OCI-M1 (cell line): Measurements from ENCODE around the gene EIF2AK3.
"Not testable (repeated sequence)": the region's sequence is repeated elsewhere in the genome, so short reads cannot be mapped to it uniquely, and the experiment has no call there.

ENCODE experiments used
- DNase-seq: peaks from one replicate; lab custom pipeline; 2025; lab: John Stamatoyannopoulos, UW

The EIF2AK3 gene

DNA sequence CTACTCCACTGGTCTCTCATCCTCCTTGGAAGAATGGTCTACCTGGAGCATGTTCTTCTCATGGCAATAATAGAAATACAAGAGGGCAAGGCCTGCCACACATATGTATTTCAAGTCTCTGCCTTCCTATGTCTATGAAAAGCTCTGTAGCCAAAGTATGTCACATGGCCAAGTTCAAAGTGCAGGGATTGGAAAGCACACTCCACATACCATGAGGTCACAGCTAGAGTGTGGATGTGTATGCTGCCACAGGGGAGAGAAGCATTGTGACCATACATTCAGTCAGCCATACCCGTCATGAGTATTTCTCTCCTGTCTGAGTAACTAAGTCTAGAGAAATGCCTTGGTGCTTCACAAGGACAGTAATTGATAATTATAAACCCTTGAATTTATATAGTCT lies 8.8 kb upstream of the EIF2AK3 start:
- DNase-seq, result no peak

DNA sequence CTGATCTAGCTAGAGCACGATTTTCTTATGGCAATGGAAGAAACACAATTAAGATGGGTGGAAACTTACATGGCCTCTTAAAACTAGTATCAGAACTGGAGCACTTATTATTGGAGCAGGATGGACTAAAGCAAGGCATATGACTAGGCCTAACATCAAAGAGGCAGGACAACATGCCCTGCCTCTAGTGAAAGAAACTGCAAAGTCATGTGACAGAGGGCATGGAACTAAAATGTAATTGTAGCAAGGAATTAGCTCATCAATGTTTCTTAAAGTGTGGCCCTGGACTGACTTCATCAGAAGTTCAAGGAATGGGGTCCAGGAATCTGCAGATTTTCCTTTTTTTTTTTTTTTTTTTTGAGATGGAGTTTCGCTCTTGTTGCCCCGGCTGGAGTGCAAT lies 5.3 kb upstream of the EIF2AK3 start:
- no peak for DNase-seq

DNA sequence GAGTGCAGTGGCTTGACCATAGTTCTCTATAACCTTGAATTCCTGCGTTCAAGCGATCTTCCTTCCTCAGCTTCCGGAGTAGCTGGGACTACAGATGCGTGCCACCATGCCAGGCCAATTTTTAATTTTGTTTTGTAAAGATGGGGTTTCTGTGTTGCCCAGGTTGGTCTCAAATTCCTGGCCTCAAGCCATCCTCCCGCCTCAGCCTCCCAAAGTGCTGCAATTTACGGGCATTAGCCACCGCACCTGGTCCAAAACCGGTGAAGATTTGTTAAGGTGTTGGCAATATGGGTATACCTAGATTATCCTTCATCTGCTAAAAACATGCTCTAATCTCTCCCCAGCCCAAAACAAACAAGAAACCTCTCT lies 1.3 kb upstream of the EIF2AK3 start:
- no peak for DNase-seq

DNA sequence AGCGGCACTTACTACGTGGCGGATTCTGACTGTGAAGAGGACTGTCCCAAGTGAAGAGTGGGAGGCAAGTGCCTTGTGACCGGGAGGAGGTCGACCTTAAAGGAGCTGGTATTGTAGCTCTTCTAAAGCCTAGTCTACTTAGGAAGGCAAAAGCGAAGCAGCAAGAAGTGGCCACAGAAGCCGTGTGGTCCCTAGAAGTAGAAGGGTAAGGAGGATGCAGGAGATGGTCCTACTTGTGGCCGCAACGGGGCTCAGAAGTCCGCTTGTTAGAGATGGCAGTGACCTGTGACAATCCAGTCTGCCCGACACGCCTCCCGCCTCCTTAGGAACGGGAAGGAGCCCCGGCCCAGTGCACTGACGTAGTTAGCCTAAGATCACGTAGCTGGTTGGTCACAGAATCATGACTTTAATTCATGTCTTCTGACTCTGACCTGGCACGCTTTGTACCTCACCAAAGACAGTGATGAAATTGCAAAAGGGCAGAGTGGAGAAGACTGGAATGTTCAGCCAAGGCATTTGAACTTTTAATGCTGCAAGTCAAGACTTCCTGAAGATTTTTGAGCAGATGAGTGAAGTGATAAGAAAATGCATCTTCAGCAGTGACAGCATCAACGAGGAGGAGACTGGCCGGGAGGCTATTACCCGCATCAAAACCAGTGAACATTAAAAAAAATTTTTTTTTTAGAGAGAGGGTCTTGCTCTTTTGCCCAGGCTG lies 749 bp upstream of the EIF2AK3 start:
- peak; percentile 95 for DNase-seq

DNA sequence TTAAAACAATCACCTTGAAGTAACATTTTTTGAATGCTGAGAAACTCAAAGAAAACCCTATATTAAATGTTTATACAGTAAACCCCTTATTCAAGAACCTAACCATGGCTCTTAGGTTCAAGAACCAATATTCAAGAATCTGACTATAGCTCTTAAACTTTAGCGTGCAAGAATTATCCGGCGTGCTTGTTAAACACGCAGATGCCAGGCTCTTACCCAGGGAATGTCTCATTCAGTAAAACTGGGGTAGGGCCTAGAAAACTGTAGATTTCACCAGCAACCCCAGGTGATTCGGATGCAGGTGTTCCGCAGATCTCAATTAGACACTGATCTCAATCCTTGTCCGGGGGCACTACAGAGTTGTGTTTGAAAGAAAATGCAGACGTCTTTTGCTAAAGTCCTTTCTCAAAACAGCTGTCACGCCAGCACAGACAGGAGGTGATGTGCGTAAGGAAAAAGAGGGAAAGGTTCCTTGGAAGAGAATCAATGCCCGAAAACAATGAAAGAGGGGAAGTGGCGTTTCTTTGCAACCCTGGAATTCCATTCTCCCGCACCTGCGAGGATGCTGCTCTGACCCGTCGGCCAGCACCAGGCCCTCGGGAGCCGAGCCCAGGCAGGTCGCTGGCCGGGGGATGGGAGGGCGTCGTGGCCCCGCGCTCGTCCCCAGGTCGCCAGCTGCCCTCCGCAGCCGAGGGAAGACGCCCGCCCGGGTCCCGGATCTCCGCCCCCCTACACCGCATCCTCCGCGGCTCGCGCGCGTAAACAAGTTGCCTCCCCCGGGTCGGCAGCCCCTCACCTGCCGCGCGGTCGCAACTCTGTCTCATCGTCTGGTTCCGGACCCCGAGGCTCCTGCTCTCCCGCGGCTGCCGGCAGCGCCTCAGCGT lies 851 bp downstream of the EIF2AK3 start:
- no peak for DNase-seq

DNA sequence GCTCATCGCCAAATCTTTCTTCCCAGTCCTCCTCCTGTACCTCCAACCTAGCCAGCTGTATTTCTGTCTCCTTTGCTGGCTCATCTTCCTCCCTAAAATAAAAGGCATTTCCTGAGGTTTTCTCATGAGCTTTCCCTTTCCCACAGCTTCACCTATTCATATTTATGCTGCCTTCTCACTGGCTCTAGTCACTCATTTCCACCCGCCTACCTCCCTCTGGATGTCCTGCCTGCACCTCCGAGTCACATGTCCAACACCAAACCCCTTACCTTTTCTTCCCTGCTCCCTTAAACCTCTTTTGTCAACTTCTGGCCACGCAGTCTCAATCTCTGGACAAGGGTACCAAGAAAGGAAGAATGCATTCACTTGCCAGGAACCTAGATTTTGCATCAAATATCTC lies 2.8 kb downstream of the EIF2AK3 start:
- DNase-seq, result no peak

DNA sequence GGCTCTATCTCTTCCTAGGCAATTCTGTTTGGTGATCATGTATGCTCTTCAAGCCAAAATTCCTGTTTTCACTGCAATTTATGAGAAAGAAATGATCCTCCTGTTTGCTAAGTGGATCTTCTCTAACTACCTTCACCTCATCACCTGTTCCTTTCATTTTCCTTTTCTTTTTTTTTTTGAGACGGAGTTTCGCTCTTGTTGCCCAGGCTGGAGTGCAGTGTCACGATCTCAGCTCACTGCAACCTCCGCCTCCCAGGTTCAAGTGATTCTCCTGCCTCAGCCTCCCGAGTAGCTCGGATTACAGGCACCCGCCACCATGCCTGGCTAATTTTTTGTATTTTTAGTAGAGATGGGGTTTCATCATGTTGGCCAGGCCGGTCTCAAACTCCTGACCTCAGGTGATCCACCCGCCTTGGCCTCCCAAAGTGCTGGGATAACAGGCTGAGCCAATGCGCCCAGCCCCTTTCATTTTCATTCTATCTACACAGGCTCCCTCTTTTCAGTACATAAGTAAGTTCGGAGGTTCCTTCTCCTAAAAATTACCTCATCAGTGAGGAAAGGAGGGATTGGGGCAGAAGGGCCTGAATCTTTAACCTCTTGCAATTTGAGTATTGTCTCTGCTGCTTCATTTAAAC lies 3.3 kb downstream of the EIF2AK3 start:
- not testable (repeated sequence) for DNase-seq

DNA sequence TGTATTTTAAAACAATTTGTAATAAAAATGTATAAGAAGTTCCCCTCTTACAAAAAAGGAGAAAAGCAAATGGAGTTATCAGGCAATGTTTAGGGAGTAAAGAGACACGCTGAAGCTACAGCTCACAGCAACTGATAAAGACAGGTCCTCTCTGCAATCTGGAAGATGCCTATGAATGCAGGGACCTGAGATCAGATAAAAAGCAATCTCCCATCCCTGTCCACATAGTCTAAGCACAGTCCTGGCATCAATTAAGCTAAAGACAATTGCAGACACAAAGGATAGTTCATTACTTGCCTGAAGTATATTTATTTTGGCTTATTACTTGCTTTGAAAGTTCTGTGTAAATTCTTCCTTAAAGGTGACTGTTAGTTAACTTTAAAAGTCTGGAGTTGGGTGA lies 5.0 kb downstream of the EIF2AK3 start:
- DNase-seq, result no peak

DNA sequence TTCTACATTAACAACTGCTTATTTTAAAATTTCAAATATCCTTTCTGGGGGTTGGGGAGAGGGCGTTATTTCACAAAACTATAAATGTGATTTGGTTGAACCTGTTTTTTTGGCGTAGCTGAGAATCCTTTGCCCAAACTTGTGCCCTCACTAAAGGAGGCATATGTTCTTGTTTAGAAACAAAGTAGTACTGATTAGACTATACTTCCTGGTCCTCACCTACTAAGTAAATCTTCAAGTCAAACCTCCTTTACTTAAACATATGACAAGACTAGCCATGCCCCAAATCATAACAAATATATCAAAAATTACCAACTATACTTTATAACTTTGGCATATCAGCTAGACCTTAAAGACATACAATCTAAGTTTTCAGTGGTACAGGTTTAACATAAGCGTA lies 5.8 kb downstream of the EIF2AK3 start:
- DNase-seq, result no peak

DNA sequence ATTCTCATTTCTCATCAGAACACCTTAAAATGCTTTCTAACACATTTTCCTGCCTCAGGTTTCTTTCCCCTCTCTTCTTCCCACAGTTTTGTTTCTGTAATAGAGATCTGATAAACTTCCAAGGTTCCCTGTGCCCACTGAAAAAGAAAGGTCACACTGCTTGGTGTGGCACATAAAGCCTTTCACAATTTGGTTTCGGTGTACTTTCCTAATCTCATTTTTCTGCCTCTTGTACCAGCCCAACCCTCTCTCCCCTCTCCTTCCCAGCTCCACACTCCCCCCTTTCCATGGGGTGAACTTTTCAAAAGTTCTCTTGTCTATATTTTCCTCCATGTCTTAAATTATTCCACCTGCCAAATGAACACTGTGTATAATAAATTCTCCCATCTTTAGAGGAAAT lies 7.2 kb downstream of the EIF2AK3 start:
- DNase-seq, result no peak

DNA sequence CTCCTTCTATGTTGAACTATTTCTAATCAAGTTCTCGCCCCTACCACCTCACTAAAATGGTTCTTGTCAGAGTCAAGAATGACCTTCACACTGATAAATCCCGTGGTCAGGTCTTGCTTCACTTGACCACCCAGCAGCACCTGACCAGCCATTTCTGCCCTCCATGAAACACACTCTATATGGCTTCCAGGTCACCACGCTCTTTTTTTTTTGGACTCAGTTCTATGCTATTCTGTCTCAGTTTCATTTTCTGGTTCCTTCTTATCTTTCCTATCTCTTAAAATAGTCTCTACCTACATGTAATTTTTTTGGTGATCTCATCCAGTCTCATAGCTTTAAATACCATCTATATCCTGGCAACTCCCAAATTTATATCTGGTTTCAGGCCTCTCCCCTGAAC lies 11.4 kb downstream of the EIF2AK3 start:
- no peak for DNase-seq

DNA sequence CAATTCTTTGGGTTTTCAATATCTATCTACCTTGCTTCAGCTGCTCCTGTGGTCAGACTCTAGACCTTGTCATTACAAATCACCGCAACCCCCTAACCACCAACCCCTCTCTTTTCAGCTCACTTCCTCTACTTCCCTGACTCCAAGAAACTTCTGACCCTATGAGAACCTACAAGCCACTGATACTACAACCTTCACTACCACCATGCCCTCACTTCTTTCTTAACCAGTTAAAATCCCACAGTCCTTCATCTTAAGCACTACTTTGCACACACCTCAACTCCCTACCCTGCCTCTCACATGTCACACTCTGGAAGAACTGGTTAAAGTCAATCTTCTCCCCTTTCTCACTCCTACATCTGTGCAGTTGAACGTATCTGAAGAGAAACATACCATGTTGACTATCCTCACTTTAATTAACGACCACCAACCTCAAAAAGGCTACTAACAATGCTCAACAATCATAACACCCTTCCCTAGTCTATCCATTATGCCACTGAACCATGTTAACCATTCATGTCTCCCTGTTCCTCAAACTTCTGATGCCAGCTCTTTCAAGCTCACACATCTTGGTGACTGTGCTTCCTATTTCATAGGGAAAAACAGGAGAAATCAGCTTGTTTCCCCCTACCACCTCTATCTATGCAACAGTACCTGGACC lies 12.6 kb downstream of the EIF2AK3 start:
- peak; percentile 19 for DNase-seq

DNA sequence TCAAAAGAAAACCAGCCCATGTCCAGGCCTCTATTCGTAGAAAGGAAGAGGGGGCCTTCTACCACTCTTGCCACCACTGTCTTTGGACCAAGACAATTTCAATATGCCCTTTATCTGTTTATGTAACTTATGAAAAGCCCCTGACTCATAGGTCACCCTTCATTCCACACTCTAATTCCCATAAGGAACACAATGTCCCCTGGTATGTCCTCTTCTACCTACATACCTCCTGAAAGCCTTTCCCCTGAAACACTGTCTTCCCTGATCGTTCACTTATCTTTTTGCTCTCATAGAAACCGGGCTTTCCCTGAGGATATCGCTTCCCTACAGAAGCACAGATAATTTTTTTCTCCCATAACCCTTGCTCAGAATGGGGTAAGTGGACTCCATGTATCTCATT lies 13.3 kb downstream of the EIF2AK3 start:
- no peak for DNase-seq

DNA sequence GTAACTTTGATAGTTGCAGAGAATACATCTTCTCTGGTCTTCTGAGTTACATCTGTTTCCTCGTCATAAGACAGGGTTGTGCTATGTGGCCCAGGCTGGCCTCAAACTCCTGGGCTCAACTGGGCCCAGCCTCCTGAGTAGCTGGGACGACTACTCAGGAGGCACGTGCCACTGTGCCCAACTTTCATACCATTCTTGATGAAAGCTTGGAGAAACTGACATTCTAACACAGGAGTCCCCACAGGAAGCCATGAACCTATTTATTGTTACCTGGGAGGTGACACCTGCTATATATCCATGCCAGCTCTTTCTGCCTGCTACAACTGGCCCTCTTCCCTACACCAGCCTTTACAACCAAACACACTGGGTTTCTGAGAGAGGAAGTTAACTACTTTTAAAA lies 19.1 kb downstream of the EIF2AK3 start:
- no peak for DNase-seq

DNA sequence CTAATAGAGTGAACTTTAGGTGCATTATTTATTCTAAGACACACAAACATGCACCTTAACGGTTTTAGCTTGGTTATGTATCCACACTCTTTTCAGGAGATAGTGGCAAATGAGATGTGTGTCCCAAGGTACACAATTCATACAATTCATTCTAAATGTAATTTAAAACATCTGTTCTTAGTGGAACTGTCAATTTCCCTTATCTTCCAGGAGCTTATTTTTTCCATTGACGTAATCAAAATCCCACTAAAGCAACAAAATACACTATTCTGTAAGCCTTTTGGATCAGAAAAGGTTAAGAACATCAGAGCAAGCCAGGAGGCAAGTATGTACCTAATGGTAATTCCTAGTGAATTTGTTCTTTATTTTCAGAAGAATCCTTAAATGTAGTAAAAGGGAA lies 19.8 kb downstream of the EIF2AK3 start:
- no peak for DNase-seq

DNA sequence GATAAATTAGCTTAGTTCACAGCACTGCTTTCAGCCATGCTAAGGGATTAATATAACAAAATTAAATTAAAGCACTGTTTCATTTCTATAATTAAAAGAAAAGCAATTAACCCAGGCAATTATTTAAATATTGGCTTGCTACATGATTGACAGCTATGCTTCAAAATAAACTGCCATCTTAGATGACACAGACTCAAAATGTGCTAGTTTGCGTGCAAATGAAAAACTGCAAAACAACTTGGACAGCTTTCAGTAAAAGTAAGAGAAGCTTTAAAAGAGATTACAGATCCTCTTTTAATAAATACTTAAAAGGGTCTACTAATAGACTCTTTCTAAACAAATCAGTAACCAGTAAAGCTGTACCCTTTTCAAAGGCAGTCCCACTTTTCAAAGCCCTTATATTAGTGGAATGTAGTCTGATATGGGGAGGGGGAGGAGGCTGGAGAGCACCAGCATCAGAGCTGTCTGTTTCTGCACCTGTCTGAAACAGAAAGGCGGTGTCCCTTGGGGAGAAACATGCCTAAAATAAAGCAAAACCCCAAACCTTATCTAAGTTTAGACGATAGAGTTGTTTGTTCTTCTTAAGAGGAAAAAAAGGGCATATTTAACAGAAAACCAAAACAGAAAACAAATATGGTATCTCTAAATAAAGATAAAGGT lies 20.8 kb downstream of the EIF2AK3 start:
- no peak for DNase-seq

DNA sequence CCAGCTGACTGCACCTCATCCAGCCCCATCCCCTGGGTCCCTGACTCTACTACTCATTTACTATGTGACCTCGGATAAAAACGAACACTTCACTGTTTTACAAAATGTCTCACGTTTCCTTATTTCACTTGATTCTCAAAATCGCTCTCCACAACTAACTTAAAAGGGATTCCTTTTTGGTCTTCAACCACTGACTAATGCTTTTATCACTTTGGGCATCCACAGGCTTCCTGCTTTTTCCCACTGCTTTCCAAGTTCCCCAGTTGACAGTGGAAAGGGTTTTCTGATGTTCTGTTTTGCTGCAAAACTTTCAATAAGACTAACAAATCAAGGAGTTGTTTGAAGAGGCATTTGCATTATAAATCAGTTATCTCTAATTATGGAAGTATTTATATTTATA lies 24.1 kb downstream of the EIF2AK3 start:
- DNase-seq, result no peak

DNA sequence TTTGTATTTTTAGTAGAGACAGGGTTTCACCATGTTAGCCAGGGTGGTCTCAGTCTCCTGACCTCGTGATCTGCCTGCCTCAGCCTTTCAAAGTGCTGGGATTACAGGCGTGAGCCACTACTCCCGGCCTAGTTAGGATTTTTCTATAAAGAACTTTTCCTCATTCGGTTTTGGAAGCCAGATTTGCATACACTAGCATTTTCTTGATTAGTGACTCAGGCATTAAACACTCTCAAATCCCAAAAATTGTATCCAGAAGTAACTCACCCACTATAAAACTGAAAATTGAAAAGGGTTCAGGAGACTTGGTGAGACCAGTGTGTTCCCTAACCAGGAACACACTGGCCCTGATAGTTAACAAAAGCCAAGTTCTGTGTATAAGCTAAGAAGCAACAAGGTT lies 25.2 kb downstream of the EIF2AK3 start:
- peak; percentile 61 for DNase-seq

DNA sequence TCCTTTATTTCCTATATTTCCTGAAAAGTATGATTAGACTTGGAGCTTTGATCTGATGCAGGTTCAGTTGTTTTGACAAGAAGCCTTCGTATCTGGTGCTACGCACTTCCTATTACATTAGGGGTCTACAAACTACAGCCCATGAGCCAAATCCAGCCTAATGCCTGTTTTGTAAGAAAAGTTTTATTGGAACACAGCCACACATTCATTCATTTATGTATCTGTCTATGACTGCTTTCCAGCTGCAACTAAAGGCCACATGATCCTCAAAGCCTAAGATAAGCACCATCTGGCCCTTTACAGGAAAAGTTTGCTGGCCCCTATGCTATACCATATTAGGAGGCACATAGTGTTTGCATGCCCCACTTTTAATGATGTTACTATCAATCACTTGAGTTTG lies 26.0 kb downstream of the EIF2AK3 start:
- DNase-seq, result peak; percentile 55

DNA sequence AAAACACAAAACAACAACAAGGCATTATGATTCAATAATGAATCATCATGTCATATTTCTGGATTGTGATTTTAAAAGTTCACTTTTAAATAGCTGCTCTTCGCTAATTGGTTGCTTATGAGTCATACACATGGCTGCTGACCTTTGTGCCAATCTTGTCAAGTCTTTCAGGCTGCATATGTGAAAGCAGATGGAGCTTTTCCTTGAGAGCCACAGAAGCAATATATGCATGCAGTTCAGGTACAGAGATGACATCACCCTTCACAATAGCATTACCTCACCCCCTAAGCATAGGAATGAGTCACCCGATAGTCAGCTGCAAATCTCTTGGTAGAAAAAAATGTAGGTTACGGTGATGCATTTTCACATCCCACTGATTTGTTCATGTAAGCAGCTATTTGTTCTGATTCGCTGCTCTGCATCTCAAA lies 27.2 kb downstream of the EIF2AK3 start:
- DNase-seq, result peak; percentile 69

DNA sequence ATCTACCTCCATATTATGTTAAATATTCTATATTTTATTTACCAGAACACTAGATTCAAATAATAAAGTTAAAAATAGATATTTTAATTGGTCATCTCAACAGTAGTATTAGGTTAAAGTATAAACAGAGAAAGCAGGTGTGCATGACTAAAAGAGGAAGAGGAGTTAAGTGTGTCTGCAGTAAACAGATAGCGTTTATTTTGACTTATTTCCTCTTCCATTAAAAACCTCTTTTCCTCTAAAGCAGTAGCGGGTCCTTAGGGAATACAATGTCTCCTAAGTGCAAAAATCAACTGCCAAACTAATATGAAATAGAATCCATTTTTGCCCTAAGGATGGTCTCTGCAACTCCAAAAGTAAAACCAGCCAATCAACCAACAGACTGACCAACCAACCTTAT lies 27.7 kb downstream of the EIF2AK3 start:
- peak; percentile 32 for DNase-seq

DNA sequence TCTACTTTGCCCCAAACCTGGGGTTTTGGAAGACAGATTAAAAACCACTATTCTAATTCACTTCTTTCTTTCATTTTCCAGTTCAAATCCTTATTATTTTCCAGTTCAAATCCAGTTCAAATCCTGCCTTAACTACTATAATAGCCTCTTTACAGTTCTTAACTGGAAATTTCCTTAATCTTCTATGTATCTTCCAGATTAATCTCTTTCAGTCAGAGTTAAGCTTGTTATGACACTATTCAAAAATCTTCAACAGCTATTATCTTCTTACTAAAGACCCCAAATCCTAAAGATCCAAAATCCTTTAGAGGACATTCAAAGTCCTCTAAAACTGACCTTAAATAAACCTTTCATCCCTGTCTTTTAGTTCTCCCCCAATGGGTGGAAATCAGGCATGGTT lies 30.1 kb downstream of the EIF2AK3 start:
- DNase-seq, result no peak
